ENCODE measurements around the gene SPI1.

Gene SPI1

DNA sequence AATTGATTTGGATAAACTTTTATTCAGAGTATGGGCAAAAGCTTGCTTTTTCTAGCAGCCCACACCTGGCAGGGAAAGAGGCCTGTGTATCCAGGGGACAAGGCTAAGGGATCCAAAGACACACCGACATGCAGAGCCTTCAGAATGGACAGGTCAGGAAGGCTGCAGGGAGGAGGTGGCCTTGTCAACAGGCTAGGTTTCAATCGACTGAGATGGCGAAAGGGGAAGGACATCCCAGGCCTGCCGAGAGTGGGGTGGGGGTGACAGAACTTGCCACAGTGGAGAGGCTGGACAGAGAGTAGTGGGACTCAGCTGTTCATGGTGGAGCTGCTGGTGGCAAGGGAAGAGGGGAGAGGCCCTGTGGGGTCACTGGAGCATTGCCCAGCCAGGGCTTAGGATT is 24.8 kb upstream of the SPI1 start:
- peaks cover 4% of the 10 kb centered on the region for H3K4me1 ChIP-seq (ENCODE audit: control insufficient read depth, insufficient read depth, low read length)
- H3K4me3 ChIP-seq (ENCODE audit: low read length) = no peak overlapping the region
- H3K27ac ChIP-seq (ENCODE audit: low read length) = no peak overlapping the region
- no peaks in the 10 kb centered on the region for H3K9me3 ChIP-seq (ENCODE audit: control insufficient read depth, insufficient read depth, low read length)
- no CpG with 5 or more reads among the region's 4 CpGs for WGBS (ENCODE audit: insufficient coverage, insufficient read length)
- H3K27me3 ChIP-seq (ENCODE audit: control insufficient read depth, insufficient read depth, low read length) = no peaks in the 10 kb centered on the region
- no peak for DNase-seq (ENCODE audit: low read depth, low spot score)
- H3K36me3 ChIP-seq (ENCODE audit: control insufficient read depth, insufficient read depth, low read length) = no peaks in the 10 kb centered on the region

GRCh38 chr11:47400768-47401279 is 22.5 kb upstream of the SPI1 start:
- WGBS (ENCODE audit: insufficient coverage, insufficient read length) = no CpG with 5 or more reads among the region's 8 CpGs
- Histone ChIP-seq H3K4me1 (ENCODE audit: control insufficient read depth, insufficient read depth, low read length) (no peaks in the 10 kb centered on the region; the same call in 1 of the 2 replicates), H3K9me3 (ENCODE audit: control insufficient read depth, insufficient read depth, low read length) (no peaks in the 10 kb centered on the region), H3K27ac (ENCODE audit: low read length) (no peak overlapping the region), H3K4me3 (ENCODE audit: low read length) (peak overlapping the region; percentile 41; the same call in 1 of the 2 replicates), H3K27me3 (ENCODE audit: control insufficient read depth, insufficient read depth, low read length) (no peaks in the 10 kb centered on the region), H3K36me3 (ENCODE audit: control insufficient read depth, insufficient read depth, low read length) (no peaks in the 10 kb centered on the region)
- DNase-seq (ENCODE audit: low read depth, low spot score) = no peak

GRCh38 chr11:47399860-47400767 is 21.8 kb upstream of the SPI1 start:
- no peak overlapping the region for H3K27ac ChIP-seq (ENCODE audit: low read length)
- H3K4me3 ChIP-seq (ENCODE audit: low read length) = peak overlapping the region; percentile 41; the same call in 1 of the 2 replicates
- H3K36me3 ChIP-seq (ENCODE audit: control insufficient read depth, insufficient read depth, low read length) = no peaks in the 10 kb centered on the region
- no peaks in the 10 kb centered on the region; the same call in 1 of the 2 replicates for H3K4me1 ChIP-seq (ENCODE audit: control insufficient read depth, insufficient read depth, low read length)
- DNase-seq (ENCODE audit: low read depth, low spot score) = no peak
- WGBS (ENCODE audit: insufficient coverage, insufficient read length) = no CpG with 5 or more reads among the region's 47 CpGs
- H3K27me3 ChIP-seq (ENCODE audit: control insufficient read depth, insufficient read depth, low read length) = no peaks in the 10 kb centered on the region
- H3K9me3 ChIP-seq (ENCODE audit: control insufficient read depth, insufficient read depth, low read length) = no peaks in the 10 kb centered on the region

- Histone ChIP-seq H3K9me3 (ENCODE audit: control insufficient read depth, insufficient read depth, low read length) (no peaks in the 10 kb centered on the region), H3K4me3 (ENCODE audit: low read length) (no peak overlapping the region), H3K36me3 (ENCODE audit: control insufficient read depth, insufficient read depth, low read length) (no peaks in the 10 kb centered on the region), H3K27me3 (ENCODE audit: control insufficient read depth, insufficient read depth, low read length) (no peaks in the 10 kb centered on the region), H3K4me1 (ENCODE audit: control insufficient read depth, insufficient read depth, low read length) (no peaks in the 10 kb centered on the region; the same call in none of the 2 replicates), H3K27ac (ENCODE audit: low read length) (no peak overlapping the region)
- no CpG with 5 or more reads among the region's 1 CpG for WGBS (ENCODE audit: insufficient coverage, insufficient read length)
- DNase-seq (ENCODE audit: low read depth, low spot score) = no peak
Measured at GRCh38 chr11:47398551-47398950, 20.2 kb upstream of the SPI1 start.

- H3K27me3 ChIP-seq (ENCODE audit: control insufficient read depth, insufficient read depth, low read length) = no peaks in the 10 kb centered on the region
- no CpG with 5 or more reads among the region's 3 CpGs for WGBS (ENCODE audit: insufficient coverage, insufficient read length)
- no peaks in the 10 kb centered on the region for H3K9me3 ChIP-seq (ENCODE audit: control insufficient read depth, insufficient read depth, low read length)
- H3K36me3 ChIP-seq (ENCODE audit: control insufficient read depth, insufficient read depth, low read length) = no peaks in the 10 kb centered on the region
- H3K4me1 ChIP-seq (ENCODE audit: control insufficient read depth, insufficient read depth, low read length) = no peaks in the 10 kb centered on the region; the same call in none of the 2 replicates
- no peak overlapping the region for H3K4me3 ChIP-seq (ENCODE audit: low read length)
- H3K27ac ChIP-seq (ENCODE audit: low read length) = no peak overlapping the region
- no peak for DNase-seq (ENCODE audit: low read depth, low spot score)
Measured at GRCh38 chr11:47398011-47398410, 19.7 kb upstream of the SPI1 start.

GRCh38 chr11:47396049-47396320 is 17.6 kb upstream of the SPI1 start:
- WGBS (ENCODE audit: insufficient coverage, insufficient read length) = no CpG with 5 or more reads among the region's 3 CpGs
- H3K4me3 ChIP-seq (ENCODE audit: low read length) = no peak overlapping the region
- H3K4me1 ChIP-seq (ENCODE audit: control insufficient read depth, insufficient read depth, low read length) = no peaks in the 10 kb centered on the region; the same call in 1 of the 2 replicates
- no peak for DNase-seq (ENCODE audit: low read depth, low spot score)
- no peaks in the 10 kb centered on the region for H3K27me3 ChIP-seq (ENCODE audit: control insufficient read depth, insufficient read depth, low read length)
- H3K27ac ChIP-seq (ENCODE audit: low read length) = no peak overlapping the region
- H3K9me3 ChIP-seq (ENCODE audit: control insufficient read depth, insufficient read depth, low read length) = no peaks in the 10 kb centered on the region
- H3K36me3 ChIP-seq (ENCODE audit: control insufficient read depth, insufficient read depth, low read length) = no peaks in the 10 kb centered on the region

- no peaks in the 10 kb centered on the region; the same call in 1 of the 2 replicates for H3K4me1 ChIP-seq (ENCODE audit: control insufficient read depth, insufficient read depth, low read length)
- no peak overlapping the region for H3K4me3 ChIP-seq (ENCODE audit: low read length)
- DNase-seq (ENCODE audit: low read depth, low spot score) = no peak
- H3K9me3 ChIP-seq (ENCODE audit: control insufficient read depth, insufficient read depth, low read length) = no peaks in the 10 kb centered on the region
- H3K36me3 ChIP-seq (ENCODE audit: control insufficient read depth, insufficient read depth, low read length) = no peaks in the 10 kb centered on the region
- WGBS (ENCODE audit: insufficient coverage, insufficient read length) = no CpG with 5 or more reads among the region's 25 CpGs
- H3K27ac ChIP-seq (ENCODE audit: low read length) = no peak overlapping the region
- H3K27me3 ChIP-seq (ENCODE audit: control insufficient read depth, insufficient read depth, low read length) = no peaks in the 10 kb centered on the region
Measured at GRCh38 chr11:47395223-47396048, 17.1 kb upstream of the SPI1 start.

GRCh38 chr11:47394322-47395222 is 16.2 kb upstream of the SPI1 start:
- no peaks in the 10 kb centered on the region for H3K36me3 ChIP-seq (ENCODE audit: control insufficient read depth, insufficient read depth, low read length)
- no peaks in the 10 kb centered on the region; the same call in 1 of the 2 replicates for H3K4me1 ChIP-seq (ENCODE audit: control insufficient read depth, insufficient read depth, low read length)
- WGBS (ENCODE audit: insufficient coverage, insufficient read length) = no CpG with 5 or more reads among the region's 39 CpGs
- no peaks in the 10 kb centered on the region for H3K27me3 ChIP-seq (ENCODE audit: control insufficient read depth, insufficient read depth, low read length)
- no peak overlapping the region for H3K27ac ChIP-seq (ENCODE audit: low read length)
- no peak overlapping the region for H3K4me3 ChIP-seq (ENCODE audit: low read length)
- H3K9me3 ChIP-seq (ENCODE audit: control insufficient read depth, insufficient read depth, low read length) = no peaks in the 10 kb centered on the region
- DNase-seq (ENCODE audit: low read depth, low spot score) = no peak

GRCh38 chr11:47394050-47394321 is 15.6 kb upstream of the SPI1 start:
- Histone ChIP-seq H3K27me3 (ENCODE audit: control insufficient read depth, insufficient read depth, low read length) (no peaks in the 10 kb centered on the region), H3K4me1 (ENCODE audit: control insufficient read depth, insufficient read depth, low read length) (no peaks in the 10 kb centered on the region; the same call in 1 of the 2 replicates), H3K36me3 (ENCODE audit: control insufficient read depth, insufficient read depth, low read length) (no peaks in the 10 kb centered on the region), H3K4me3 (ENCODE audit: low read length) (no peak overlapping the region), H3K27ac (ENCODE audit: low read length) (no peak overlapping the region), H3K9me3 (ENCODE audit: control insufficient read depth, insufficient read depth, low read length) (no peaks in the 10 kb centered on the region)
- DNase-seq (ENCODE audit: low read depth, low spot score) = no peak
- WGBS (ENCODE audit: insufficient coverage, insufficient read length) = no CpG with 5 or more reads among the region's 9 CpGs
